ENCODE results near the gene NKX6-1.

Gene NKX6-1

GRCh38 chr4:84498935-84499623 lies at the start of gene NKX6-1:
NKX6-1 (minus strand) TSS chr4:84499292; CDS start chr4:84498228, 1,064 bp downstream.
- DNase-seq = peak; percentile 40

GRCh38 chr4:84547211-84547610 lies 48.1 kb upstream of the NKX6-1 start:
- DNase-seq = no peak

- no peak for DNase-seq
Measured at GRCh38 chr4:84545093-84545492, 46.0 kb upstream of the NKX6-1 start.

- DNase-seq = no peak
Measured at GRCh38 chr4:84535901-84536300, 36.8 kb upstream of the NKX6-1 start.

GRCh38 chr4:84531689-84532088 lies 32.6 kb upstream of the NKX6-1 start:
- no peak for DNase-seq

GRCh38 chr4:84530871-84531270 lies 31.8 kb upstream of the NKX6-1 start:
- DNase-seq = no peak

GRCh38 chr4:84530454-84530853 lies 31.4 kb upstream of the NKX6-1 start:
- no peak for DNase-seq

GRCh38 chr4:84529169-84529751 lies 30.2 kb upstream of the NKX6-1 start:
- no peak for DNase-seq

- DNase-seq = no peak
Measured at GRCh38 chr4:84527391-84527790, 28.3 kb upstream of the NKX6-1 start.

GRCh38 chr4:84515075-84515474 lies 16.0 kb upstream of the NKX6-1 start:
- DNase-seq = no peak

GRCh38 chr4:84512277-84512676 lies 13.2 kb upstream of the NKX6-1 start:
- no peak for DNase-seq

- no peak for DNase-seq
Measured at GRCh38 chr4:84511703-84512102, 12.6 kb upstream of the NKX6-1 start.

- DNase-seq = no peak
Measured at GRCh38 chr4:84507941-84508340, 8.8 kb upstream of the NKX6-1 start.

- DNase-seq = no peak
Measured at GRCh38 chr4:84504821-84505220, 5.7 kb upstream of the NKX6-1 start.

- DNase-seq = peak; percentile 35
Measured at GRCh38 chr4:84503495-84504437, 4.7 kb upstream of the NKX6-1 start.

- DNase-seq = no peak
Measured at GRCh38 chr4:84502955-84503373, 3.9 kb upstream of the NKX6-1 start.

GRCh38 chr4:84502333-84502954 lies 3.4 kb upstream of the NKX6-1 start:
- no peak for DNase-seq

GRCh38 chr4:84501721-84502267 lies 2.7 kb upstream of the NKX6-1 start:
- peak; percentile 3 for DNase-seq

- no peak for DNase-seq
Measured at GRCh38 chr4:84501202-84501503, 2.1 kb upstream of the NKX6-1 start.

GRCh38 chr4:84500386-84501201 lies 1.5 kb upstream of the NKX6-1 start:
- DNase-seq = no peak

- no peak for DNase-seq
Measured at GRCh38 chr4:84499624-84499982, 511 bp upstream of the NKX6-1 start.
